ENCODE results near the gene ADAMTS17.

Gene ADAMTS17

GRCh38 chr15:100060276-100060926 lies 281.4 kb downstream of the ADAMTS17 start:
- DNase-seq, result no peak

GRCh38 chr15:100059521-100059920 lies 282.3 kb downstream of the ADAMTS17 start:
- DNase-seq, result no peak

- no peak for DNase-seq
Observed at GRCh38 chr15:100059094-100059493, 282.7 kb downstream of the ADAMTS17 start.

DNA sequence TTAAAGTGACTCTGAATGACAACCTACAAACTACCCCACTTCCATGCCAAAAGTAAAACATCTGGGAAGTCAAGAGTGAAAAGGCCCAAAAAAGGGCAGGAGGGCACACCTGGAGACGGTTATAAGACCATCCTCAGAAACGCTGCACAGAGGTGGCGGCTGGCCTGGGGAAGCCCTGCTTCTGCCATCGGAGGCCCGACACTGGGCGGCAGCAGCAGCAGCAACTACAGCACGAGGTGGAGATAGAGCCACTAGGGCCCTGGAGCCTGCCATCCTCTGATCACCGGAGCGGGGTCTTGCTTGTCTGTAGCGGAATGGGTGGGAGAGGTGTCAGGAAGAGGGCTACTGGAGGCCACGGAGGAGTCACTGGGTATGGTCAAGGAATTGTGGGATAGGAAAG lies 283.3 kb downstream of the ADAMTS17 start:
- DNase-seq, result no peak

GRCh38 chr15:100057281-100057680 lies 284.5 kb downstream of the ADAMTS17 start:
- no peak for DNase-seq

- DNase-seq, result no peak
Observed at GRCh38 chr15:100056411-100057072, 285.2 kb downstream of the ADAMTS17 start.

GRCh38 chr15:100055821-100056220 lies 286.0 kb downstream of the ADAMTS17 start:
- DNase-seq, result no peak

GRCh38 chr15:100054539-100054938 lies 287.2 kb downstream of the ADAMTS17 start:
- no peak for DNase-seq

DNA sequence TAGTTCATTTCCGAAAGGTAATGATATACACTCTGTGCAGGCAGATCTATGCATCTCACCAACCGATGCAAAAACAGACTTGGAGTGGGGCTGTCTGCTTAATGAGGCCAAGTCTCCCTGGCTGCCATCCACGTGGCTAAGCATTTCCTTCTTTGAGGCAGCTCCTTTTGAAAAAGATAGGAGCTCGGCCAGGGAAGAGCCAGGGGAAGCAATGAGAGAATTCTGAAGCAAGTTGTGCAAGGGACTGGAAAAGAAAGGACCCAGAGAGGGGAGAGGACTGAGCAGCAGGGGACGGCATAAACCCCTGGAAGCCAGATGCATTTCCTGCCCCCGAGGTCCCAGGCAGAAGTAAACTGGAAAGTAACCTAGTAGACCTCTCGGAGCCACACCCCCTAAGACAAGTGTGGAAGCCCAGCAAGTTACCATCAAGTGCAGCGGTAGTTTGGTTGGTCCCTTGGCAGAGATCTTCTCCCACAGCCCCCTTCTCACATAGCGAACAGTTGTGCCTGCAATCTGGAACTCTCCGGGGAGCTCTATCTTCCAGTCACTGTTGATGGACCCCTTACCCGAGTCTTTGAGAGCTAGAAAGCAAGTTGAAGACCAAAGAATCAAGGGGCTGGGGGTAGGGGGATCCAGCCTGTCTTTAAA lies 288.2 kb downstream of the ADAMTS17 start:
- no peak for DNase-seq

DNA sequence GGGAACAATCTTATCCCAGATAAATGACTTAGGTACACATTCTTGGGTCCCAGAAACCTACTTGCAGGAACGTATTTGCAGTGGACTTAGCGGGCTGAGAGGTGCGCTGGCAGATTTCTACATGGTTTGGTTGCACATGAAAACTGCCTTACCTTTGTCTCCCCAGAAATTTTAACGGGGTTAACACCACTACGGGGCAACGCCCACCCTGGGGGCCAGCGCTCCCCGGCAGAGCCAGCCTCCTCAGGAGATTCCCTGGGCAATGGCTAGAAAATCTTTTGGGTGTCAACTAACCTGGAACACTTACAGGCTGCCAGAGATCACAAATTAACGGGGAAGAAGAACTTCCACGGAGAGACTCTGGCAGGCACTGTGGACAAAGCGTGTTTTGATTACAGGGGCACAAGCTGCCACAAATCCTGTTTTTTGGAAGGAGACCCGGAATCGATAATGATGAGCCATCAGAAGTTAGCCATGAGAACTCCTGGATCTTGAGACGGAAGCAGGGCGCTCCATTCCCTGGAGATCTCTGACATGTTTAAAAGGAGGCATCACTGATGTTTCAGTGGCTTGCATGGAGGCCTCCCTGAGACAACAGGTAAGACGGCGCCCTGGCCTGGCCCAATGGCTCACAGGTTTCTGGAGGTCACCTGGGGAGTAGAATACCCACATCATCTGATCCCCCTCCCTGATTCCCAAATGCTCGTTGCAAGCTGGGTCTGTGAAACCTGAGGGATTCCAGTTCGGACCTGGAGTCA lies 288.9 kb downstream of the ADAMTS17 start:
- no peak for DNase-seq

DNA sequence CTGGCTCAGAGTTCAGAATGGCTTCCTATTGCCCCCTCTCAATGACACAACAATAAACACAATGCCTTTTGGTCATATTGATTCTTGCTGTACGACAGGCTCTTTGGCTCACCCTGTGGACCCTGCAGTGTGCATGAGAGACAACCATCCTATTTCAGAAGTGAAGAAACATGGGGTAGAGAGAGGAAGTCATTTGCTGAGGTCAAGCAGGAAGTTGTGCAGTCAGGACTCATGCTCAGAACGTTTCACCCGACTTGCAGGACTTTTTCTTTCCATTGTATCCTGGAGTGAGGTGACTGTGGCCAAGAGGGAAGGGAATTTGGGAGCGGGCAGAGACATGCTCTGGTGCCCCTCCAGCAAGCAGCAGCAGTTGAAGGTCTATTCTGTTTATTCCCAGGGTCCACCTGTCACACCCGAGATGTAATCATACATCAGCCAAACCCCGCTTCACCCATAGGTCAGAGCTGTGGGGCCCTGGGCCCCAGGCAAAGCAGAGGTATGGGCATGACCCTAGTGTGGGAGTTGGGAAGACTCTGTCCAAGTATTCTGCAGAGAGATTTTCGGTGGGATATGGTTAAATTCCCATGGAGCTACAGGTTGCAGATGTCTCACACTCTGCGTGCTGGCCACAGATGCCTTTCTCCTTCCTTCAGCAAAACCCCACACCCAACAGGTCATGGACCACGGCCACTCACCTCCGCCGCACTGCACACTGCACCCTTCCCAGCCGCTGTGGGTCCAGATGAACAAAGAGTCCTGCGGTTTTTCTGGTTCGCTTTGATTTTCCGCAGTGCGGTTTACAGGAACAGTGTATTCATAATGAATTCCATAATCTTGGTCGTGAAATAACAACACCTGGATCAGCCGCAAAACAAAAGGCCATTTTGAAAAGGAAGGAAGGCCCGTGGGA lies 290.6 kb downstream of the ADAMTS17 start:
- no peak for DNase-seq

GRCh38 chr15:100049936-100050876 lies 291.6 kb downstream of the ADAMTS17 start:
- no peak for DNase-seq

GRCh38 chr15:100049483-100049882 lies 292.3 kb downstream of the ADAMTS17 start:
- no peak for DNase-seq

GRCh38 chr15:100048736-100049135 lies 293.0 kb downstream of the ADAMTS17 start:
- no peak for DNase-seq

DNA sequence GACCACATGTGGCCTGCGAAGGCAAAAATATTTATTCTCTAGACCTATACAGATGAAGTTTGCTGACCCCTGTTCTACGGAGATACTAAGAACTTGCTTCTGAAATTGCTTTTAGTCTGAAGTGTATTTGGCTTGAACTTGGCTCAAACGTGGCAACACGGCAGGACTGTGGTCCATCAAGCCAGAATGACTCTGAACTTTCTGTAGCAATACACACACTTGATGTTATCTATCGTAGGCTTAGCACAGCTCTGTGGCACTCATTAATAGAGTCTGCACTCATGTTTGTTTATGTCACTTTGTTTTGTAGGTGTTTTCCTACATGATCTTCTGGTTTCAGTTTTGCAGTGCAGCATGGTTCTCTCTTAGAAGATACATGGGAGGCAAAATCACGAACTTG lies 298.1 kb downstream of the ADAMTS17 start:
- no peak for DNase-seq

- DNase-seq, result no peak
Observed at GRCh38 chr15:100043068-100043641, 298.6 kb downstream of the ADAMTS17 start.

DNA sequence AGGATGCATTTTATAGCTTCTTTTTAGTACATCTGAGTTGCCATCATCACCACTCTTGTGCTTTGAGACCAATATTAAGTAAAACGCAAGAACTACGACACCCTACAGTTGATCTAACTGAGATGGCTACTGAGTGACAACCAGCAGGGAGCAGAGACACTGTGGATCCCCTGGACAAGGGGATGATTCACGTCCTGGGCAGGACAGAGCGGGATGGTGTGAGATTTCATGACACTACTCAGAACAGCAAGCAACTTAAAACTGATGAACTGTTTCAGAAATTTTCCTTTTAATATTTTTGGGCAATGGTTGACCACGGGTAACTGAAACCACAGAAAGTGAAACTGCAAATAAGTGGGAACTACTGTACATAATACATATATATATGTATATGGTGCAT lies 299.2 kb downstream of the ADAMTS17 start:
- DNase-seq, result no peak

DNA sequence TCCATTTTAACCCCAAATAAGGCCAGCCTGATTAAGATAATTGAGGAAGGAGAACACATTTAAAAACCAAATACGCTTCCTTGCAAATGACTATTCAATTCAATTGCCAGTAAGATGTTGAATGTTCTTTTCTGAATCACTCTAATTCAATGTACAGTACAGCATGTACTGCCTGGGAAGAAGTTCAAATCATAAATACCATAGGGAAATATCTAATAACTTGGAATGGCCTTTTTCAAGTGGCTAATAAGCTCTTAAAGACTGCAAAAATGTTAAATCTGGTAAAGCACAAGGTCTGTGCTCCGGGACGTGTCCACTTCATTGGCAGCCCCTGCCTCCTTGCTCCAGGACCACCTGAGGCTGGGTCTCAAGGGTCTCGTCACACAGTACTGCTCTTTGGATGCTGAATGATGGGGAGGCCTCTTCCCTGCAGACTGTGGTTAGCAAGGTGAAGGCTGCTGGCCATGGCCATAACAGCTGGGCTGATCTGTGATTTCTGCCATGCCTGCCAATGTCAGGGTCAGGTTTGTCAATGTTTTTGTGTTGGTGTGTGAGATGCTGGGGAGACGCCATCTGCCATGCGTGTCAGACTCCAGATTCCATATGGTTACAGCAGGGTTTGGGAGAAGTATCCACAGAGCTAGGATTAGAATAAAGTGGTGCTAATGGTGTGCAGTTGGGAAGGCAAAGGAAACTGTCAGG lies 300.5 kb downstream of the ADAMTS17 start:
- no peak for DNase-seq

DNA sequence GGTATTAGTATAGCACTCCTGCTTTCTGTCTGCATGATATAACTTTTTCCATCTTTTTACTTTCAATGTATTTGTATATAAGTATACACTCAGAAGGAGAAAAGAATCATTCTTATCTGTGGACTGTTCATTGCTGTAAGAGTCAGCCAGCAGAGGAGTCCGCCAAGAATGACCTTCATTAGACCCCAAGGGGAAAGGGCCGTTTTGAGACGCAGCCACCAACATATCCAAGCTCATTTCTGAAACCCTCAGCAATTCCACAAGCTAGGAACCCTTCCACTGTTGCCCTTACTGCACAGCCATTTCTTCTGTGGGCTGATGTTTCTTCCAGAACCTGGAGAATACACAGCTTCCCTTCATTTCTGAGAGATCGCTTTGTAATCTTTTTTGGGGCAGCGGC lies 301.8 kb downstream of the ADAMTS17 start:
- no peak for DNase-seq

DNA sequence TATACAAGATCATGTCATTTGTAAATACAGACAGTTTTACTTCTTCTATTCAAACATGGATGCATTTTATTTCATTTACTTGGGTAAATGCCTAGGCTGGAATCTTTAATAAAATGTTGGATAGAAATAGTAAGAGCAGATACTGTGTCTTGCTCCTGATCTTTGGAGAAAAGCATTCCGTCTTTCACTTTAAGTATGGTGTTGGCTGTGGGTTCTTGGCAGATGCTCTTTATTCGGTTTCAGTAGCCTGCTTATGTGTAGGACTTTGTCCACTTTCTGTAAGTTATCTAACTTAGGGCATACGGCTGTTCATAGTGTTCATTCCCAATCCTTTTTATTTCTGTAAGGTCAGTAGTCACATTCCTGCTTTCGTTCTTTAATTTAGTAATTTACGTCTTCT lies 303.0 kb downstream of the ADAMTS17 start:
- DNase-seq, result no peak
